ENCODE data around the gene SPATA6L.

The SPATA6L gene

GRCh38 chr9:4559261-4560182 is 106.8 kb downstream of the SPATA6L start:
- FAIRE-seq (peak; percentile 87), DNase-seq (ENCODE audit: extremely low spot score, insufficient read length, low read depth) (peak; percentile 11)

- FAIRE-seq (no peak), DNase-seq (ENCODE audit: extremely low spot score, insufficient read length, low read depth) (no peak)
Observed at GRCh38 chr9:4558371-4558998, 107.8 kb downstream of the SPATA6L start.

GRCh38 chr9:4555236-4555635 is 111.0 kb downstream of the SPATA6L start:
- no peak for FAIRE-seq
- DNase-seq (ENCODE audit: extremely low spot score, insufficient read length, low read depth), result no peak

GRCh38 chr9:4553951-4554381 is 112.3 kb downstream of the SPATA6L start:
- no peak for DNase-seq (ENCODE audit: extremely low spot score, insufficient read length, low read depth)
- FAIRE-seq, result no peak

GRCh38 chr9:4550777-4551484 is 115.3 kb downstream of the SPATA6L start:
- no peak for FAIRE-seq
- DNase-seq (ENCODE audit: extremely low spot score, insufficient read length, low read depth), result no peak

- DNase-seq (ENCODE audit: extremely low spot score, insufficient read length, low read depth) (no peak), FAIRE-seq (peak; percentile 44)
Observed at GRCh38 chr9:4549751-4550295, 116.5 kb downstream of the SPATA6L start.

- DNase-seq (ENCODE audit: extremely low spot score, insufficient read length, low read depth) (peak; percentile 5), FAIRE-seq (peak; percentile 38)
Observed at GRCh38 chr9:4548811-4549725, 117.2 kb downstream of the SPATA6L start.

Data from GM18507 (cell line).